CD4-positive, alpha-beta T cell (primary cell): Measurements from ENCODE around the gene SRSF4. TPM values are rescaled to one million over a fixed set of nuclear protein-coding genes. Genes with fewer than 3 reads are reported as not detected.
"Not testable (repeated sequence)": the region's sequence is repeated elsewhere in the genome, so short reads cannot be mapped to it uniquely, and the experiment has no call there.

ENCODE experiments used
- ATAC-seq: fragments of 200-7000 bp; cut with Tn5 transposase; one replicate; pipeline ENCODE4 v1.10.0; 2022; ENCODE audit warnings: mild to moderate bottlenecking; ENCODE audit not compliant: poor library complexity
- CTCF ChIA-PET: fragments of 350-600 bp; sonication (Branson Sonifier 250); formaldehyde crosslinking; loops from one replicate; lab custom pipeline; 2021; ENCODE audit warnings: antibody characterized with exemption, inconsistent platforms; lab: Charles Lee
- POLR2A ChIA-PET: fragments of 350-600 bp; sonication (Branson Sonifier 250); formaldehyde crosslinking; loops from one replicate; lab custom pipeline; 2021; ENCODE audit warnings: antibody characterized with exemption, inconsistent platforms; lab: Charles Lee
- DNase-seq, 14 experiments: peaks; one replicate each; pipeline ENCODE4 v3.0.0-alpha.2; 2013 to 2020; ENCODE audit warnings: mixed read lengths in 2 of 14
- H3K27ac ChIP-seq, 2 donors: one replicate each; pipeline versions ENCODE4 v1.5.1 to v1.7.0; 2013; ENCODE audit warnings: low read length in 2 of 2, low read depth in 1 of 2, mild to moderate bottlenecking in 1 of 2
- H3K27me3 ChIP-seq, 2 experiments: 1 replicate in 1 of 2; 2 replicates in 1 of 2; pipeline versions ENCODE4 v1.6.1 to v1.7.0; 2013; ENCODE audit warnings: low read length in 2 of 2, control low read depth in 1 of 2, mild to moderate bottlenecking in 1 of 2, moderate library complexity in 1 of 2; ENCODE audit not compliant: insufficient read depth in 2 of 2, control insufficient read depth in 1 of 2
- H3K36me3 ChIP-seq: one replicate; pipeline ENCODE4 v1.6.1; 2013; ENCODE audit warnings: low read length, control low read depth; ENCODE audit not compliant: insufficient read depth
- H3K4me1 ChIP-seq: one replicate; pipeline ENCODE4 v1.6.1; 2013; ENCODE audit warnings: low read length, control low read depth; ENCODE audit not compliant: insufficient read depth
- H3K4me3 ChIP-seq: one replicate; pipeline ENCODE4 v1.5.1; 2013; ENCODE audit warnings: mild to moderate bottlenecking, low read length, moderate library complexity
- H3K9me3 ChIP-seq, 2 experiments: 1 replicate in 1 of 2; 2 replicates in 1 of 2; pipeline versions ENCODE4 v1.6.1 to v1.7.0; 2013; ENCODE audit warnings: low read length in 2 of 2, mild to moderate bottlenecking in 2 of 2, control low read depth in 1 of 2, moderate library complexity in 1 of 2; ENCODE audit not compliant: control insufficient read depth in 1 of 2, insufficient read depth in 1 of 2
- H3K27ac Mint-ChIP-seq: one replicate; pipeline ENCODE4 v1.8.0; 2020; ENCODE audit warnings: mixed read lengths
- H3K27me3 Mint-ChIP-seq: one replicate; pipeline ENCODE4 v1.8.0; 2021; ENCODE audit warnings: mixed read lengths
- H3K36me3 Mint-ChIP-seq: one replicate; pipeline ENCODE4 v1.8.0; 2021; ENCODE audit warnings: low read depth, mixed read lengths
- H3K4me1 Mint-ChIP-seq: one replicate; pipeline ENCODE4 v1.8.0; 2021; ENCODE audit warnings: low read depth, mixed read lengths
- H3K4me3 Mint-ChIP-seq: one replicate; pipeline ENCODE4 v1.8.0; 2020; ENCODE audit warnings: mild to moderate bottlenecking, mixed read lengths
- H3K9me3 Mint-ChIP-seq: one replicate; pipeline ENCODE4 v1.8.0; 2020; ENCODE audit warnings: mixed read lengths
- CTCF ChIP-seq: fragments of 200-600 bp; IDR thresholded peaks from one replicate; pipeline ENCODE4 v1.8.0; 2022; ENCODE audit warnings: antibody characterized with exemption, mild to moderate bottlenecking
- intact Hi-C, 2 experiments: fragments of 100-400 bp; cut with DNase I in 1 of 2; cut with micrococcal nuclease in 1 of 2; formaldehyde crosslinking; loops; one replicate each; pipeline versions ENCODE4 v1.15.1 to v1.9.0; 2023 to 2025; cut with DNase I, micrococcal nuclease
- total RNA-seq, 174 experiments: library from RNA in 2 of 174; stranded (reverse) in 2 of 174; gene quantifications; one replicate each; pipeline ENCODE4 v1.2.3 and lab custom pipeline; 2021 to 2026

SRSF4 gene
- total RNA-seq, 2 experiments from 2014 or later, result 89.2 to 93.4 TPM

- Mint-ChIP-seq H3K4me3 (no peak overlapping the region), H3K36me3 (no peaks in the 10 kb centered on the region), H3K9me3 (no peaks in the 10 kb centered on the region), H3K27ac (no peak overlapping the region), H3K27me3 (peaks cover 15% of the 10 kb centered on the region), H3K4me1 (no peaks in the 10 kb centered on the region)
- ChIA-PET CTCF (no interaction called here), POLR2A (no interaction called here)
- TF ChIP-seq CTCF, result no peak
- no peak for ATAC-seq
- Histone ChIP-seq H3K27ac (no peak overlapping the region), H3K4me1 (no peaks in the 10 kb centered on the region), H3K9me3 (no peaks in the 10 kb centered on the region), H3K27me3 (no peaks in the 10 kb centered on the region), H3K4me3 (no peak overlapping the region), H3K36me3 (no peaks in the 10 kb centered on the region)
- intact Hi-C loops, result no loop called here
- no peak for DNase-seq
These were observed 47.6 kb downstream of the SRSF4 start for GRCh38 chr1:29133861-29134694.

- H3K4me3 ChIP-seq, H3K36me3 ChIP-seq, POLR2A ChIA-PET, H3K4me3 Mint-ChIP-seq, ATAC-seq, intact Hi-C loops, H3K27me3 ChIP-seq, H3K27ac ChIP-seq, H3K9me3 ChIP-seq, H3K4me1 ChIP-seq, H3K9me3 Mint-ChIP-seq, H3K4me1 Mint-ChIP-seq, CTCF ChIA-PET, H3K27ac Mint-ChIP-seq, DNase-seq, H3K36me3 Mint-ChIP-seq: not testable (repeated sequence)
- peaks cover 23% of the 10 kb centered on the region for H3K27me3 Mint-ChIP-seq
These were observed 50.6 kb downstream of the SRSF4 start for GRCh38 chr1:29131056-29131455.

- Histone ChIP-seq H3K4me3 (no peak overlapping the region), H3K4me1 (peaks cover 3% of the 10 kb centered on the region), H3K36me3 (no peaks in the 10 kb centered on the region), H3K27ac (no peak overlapping the region), H3K9me3 (no peaks in the 10 kb centered on the region), H3K27me3 (peaks cover 4 to 7% of the 10 kb centered on the region in 2 experiments)
- ChIA-PET CTCF (no interaction called here), POLR2A (no interaction called here)
- H3K27me3 Mint-ChIP-seq, result peaks cover 33% of the 10 kb centered on the region
- DNase-seq (no peak), ATAC-seq (no peak)
- intact Hi-C loops, result loop anchor here (10.0 kb wide), 2 partner anchors 45 to 75 kb away; no protein-coding TSS in a partner anchor
- H3K36me3 Mint-ChIP-seq, result no peaks in the 10 kb centered on the region
- no peak overlapping the region for H3K4me3 Mint-ChIP-seq
- H3K27ac Mint-ChIP-seq, result no peak overlapping the region
- no peaks in the 10 kb centered on the region for H3K9me3 Mint-ChIP-seq
- TF ChIP-seq CTCF, result no peak
- peaks cover 8% of the 10 kb centered on the region for H3K4me1 Mint-ChIP-seq
These were observed 51.8 kb downstream of the SRSF4 start for GRCh38 chr1:29129916-29130315.
